Eye (tissue), 1 donor: ENCODE results near the gene PROSER2.

Source experiments
- DNase-seq: peaks from one replicate; pipeline ENCODE4 v3.0.0-alpha.2; 2015

Gene PROSER2

GRCh38 chr10:11823122-11823988 is at the start of gene PROSER2:
Gene PROSER2, plus strand, starts transcription at chr10:11823356. Its CDS starts 28,722 bp downstream, at chr10:11852078.
- DNase-seq, result peak; percentile 82

- no peak for DNase-seq
Measured at GRCh38 chr10:11773761-11774441, 49.3 kb upstream of the PROSER2 start.

GRCh38 chr10:11775412-11775811 is 47.7 kb upstream of the PROSER2 start:
- no peak for DNase-seq

- no peak for DNase-seq
Measured at GRCh38 chr10:11776080-11776479, 47.1 kb upstream of the PROSER2 start.

GRCh38 chr10:11781114-11781513 is 42.0 kb upstream of the PROSER2 start:
- DNase-seq, result no peak

GRCh38 chr10:11782793-11783557 is 40.2 kb upstream of the PROSER2 start:
- DNase-seq, result peak; percentile 85

GRCh38 chr10:11783558-11783865 is 39.6 kb upstream of the PROSER2 start:
- DNase-seq, result no peak

GRCh38 chr10:11787374-11787773 is 35.8 kb upstream of the PROSER2 start:
- no peak for DNase-seq

- no peak for DNase-seq
Measured at GRCh38 chr10:11787846-11788245, 35.3 kb upstream of the PROSER2 start.

- DNase-seq, result peak; percentile 60
Measured at GRCh38 chr10:11789306-11789705, 33.9 kb upstream of the PROSER2 start.

- no peak for DNase-seq
Measured at GRCh38 chr10:11789956-11790355, 33.2 kb upstream of the PROSER2 start.

GRCh38 chr10:11793762-11794479 is 29.2 kb upstream of the PROSER2 start:
- DNase-seq, result no peak

GRCh38 chr10:11794566-11794965 is 28.6 kb upstream of the PROSER2 start:
- DNase-seq, result no peak

- no peak for DNase-seq
Measured at GRCh38 chr10:11795101-11795920, 27.8 kb upstream of the PROSER2 start.

GRCh38 chr10:11796474-11796873 is 26.7 kb upstream of the PROSER2 start:
- DNase-seq, result peak; percentile 43

GRCh38 chr10:11797281-11797680 is 25.9 kb upstream of the PROSER2 start:
- no peak for DNase-seq

- no peak for DNase-seq
Measured at GRCh38 chr10:11797847-11798633, 25.1 kb upstream of the PROSER2 start.

GRCh38 chr10:11798845-11799735 is 24.1 kb upstream of the PROSER2 start:
- DNase-seq, result peak; percentile 31

GRCh38 chr10:11799736-11800080 is 23.4 kb upstream of the PROSER2 start:
- no peak for DNase-seq

- DNase-seq, result no peak
Measured at GRCh38 chr10:11804336-11804735, 18.8 kb upstream of the PROSER2 start.
